GM12801 (cell line): ENCODE results near the gene ROPN1B.
"Not testable (repeated sequence)": the region's sequence is repeated elsewhere in the genome, so short reads cannot be mapped to it uniquely, and the experiment has no call there.

Experiments
- CTCF ChIP-seq: IDR thresholded peaks from one replicate; pipeline ENCODE4 v1.5.1; 2011; ENCODE audit warnings: control low read depth; ENCODE audit not compliant: insufficient read length; ENCODE audit errors: extremely low read depth

ROPN1B gene

GRCh38 chr3:125968701-125969592 lies at the start of gene ROPN1B:
Gene ROPN1B, plus strand, starts transcription at chr3:125969178. Its CDS starts 2,877 bp downstream, at chr3:125972055.
- TF ChIP-seq CTCF, result not testable (repeated sequence)

GRCh38 chr3:125957674-125958510 lies 11.1 kb upstream of the ROPN1B start:
- no peak for TF ChIP-seq CTCF

- no peak for TF ChIP-seq CTCF
Observed at GRCh38 chr3:125958511-125959316, 10.3 kb upstream of the ROPN1B start.

GRCh38 chr3:125959317-125960065 lies 9.5 kb upstream of the ROPN1B start:
- no peak for TF ChIP-seq CTCF

GRCh38 chr3:125960066-125960424 lies 8.9 kb upstream of the ROPN1B start:
- TF ChIP-seq CTCF, result no peak

- no peak for TF ChIP-seq CTCF
Observed at GRCh38 chr3:125960456-125961288, 8.3 kb upstream of the ROPN1B start.
